ENCODE data around the gene GCSAM. TPM values are rescaled to one million over a fixed set of nuclear protein-coding genes. Genes with fewer than 3 reads are reported as not detected.
"Not testable (repeated sequence)": the region's sequence is repeated elsewhere in the genome, so short reads cannot be mapped to it uniquely, and the experiment has no call there.

GCSAM gene
- polyA plus RNA-seq, 1 experiment, result not detected

DNA sequence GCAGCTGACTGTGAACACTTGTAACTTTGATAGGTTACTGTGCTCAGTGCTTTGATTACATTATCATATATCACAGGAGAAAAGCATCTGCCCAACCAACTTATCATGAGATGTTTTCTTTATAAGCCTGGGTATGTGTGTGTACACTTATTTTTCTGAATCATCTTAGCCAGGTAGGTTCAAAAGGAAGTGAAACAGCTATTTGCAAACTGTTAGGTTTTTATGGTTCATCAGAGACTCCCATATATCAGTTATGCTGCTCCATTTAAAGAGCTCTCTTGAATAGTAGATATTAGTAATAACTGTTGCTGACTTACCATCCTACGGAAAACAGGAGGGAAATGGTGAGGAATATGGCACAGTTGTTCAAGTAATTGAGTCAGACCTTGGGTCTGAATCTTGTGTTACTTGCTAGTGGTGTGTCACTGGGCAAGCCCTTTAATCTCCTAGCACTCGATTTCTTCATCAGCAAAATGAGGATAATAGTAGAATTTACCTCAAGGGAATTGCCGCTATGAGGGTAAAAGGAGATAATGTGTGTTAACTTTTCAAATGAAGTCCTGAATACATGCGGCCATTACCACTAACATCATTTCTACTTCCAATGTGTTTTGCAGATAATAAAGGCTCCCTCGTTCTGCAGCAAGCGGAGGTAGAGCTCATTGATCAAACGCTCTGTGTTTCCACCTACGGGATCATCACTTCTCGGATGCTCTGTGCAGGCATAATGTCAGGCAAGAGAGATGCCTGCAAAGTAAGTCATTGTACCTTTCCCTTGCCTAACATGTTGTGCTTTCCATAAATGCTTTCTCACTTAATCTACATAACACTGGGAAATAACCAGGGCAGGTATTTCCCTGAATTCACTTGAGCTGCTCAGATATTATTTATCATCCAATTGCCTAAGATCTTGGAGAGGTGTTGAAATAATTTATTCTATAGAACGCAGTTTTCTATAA, 54.6 kb downstream of the GCSAM start:
- TF ChIP-seq, protein P1, sequence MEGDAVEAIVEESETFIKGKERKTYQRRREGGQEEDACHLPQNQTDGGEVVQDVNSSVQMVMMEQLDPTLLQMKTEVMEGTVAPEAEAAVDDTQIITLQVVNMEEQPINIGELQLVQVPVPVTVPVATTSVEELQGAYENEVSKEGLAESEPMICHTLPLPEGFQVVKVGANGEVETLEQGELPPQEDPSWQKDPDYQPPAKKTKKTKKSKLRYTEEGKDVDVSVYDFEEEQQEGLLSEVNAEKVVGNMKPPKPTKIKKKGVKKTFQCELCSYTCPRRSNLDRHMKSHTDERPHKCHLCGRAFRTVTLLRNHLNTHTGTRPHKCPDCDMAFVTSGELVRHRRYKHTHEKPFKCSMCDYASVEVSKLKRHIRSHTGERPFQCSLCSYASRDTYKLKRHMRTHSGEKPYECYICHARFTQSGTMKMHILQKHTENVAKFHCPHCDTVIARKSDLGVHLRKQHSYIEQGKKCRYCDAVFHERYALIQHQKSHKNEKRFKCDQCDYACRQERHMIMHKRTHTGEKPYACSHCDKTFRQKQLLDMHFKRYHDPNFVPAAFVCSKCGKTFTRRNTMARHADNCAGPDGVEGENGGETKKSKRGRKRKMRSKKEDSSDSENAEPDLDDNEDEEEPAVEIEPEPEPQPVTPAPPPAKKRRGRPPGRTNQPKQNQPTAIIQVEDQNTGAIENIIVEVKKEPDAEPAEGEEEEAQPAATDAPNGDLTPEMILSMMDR (IDR thresholded peaks at IDR 0.05; ENCODE audit: low read depth, low read length), result no peak
- CTCF ChIA-PET, result interaction anchor here (0.6 kb wide), 1 partner anchor 663 kb away, joined by 3 read pairs; no protein-coding TSS in a partner anchor
- no peaks in the 10 kb centered on the region for H3K9me3 ChIP-seq (ENCODE audit: control insufficient read depth, insufficient read depth, low read length)
- H3K27me3 ChIP-seq (ENCODE audit: control insufficient read depth, insufficient read depth, low read length), result no peaks in the 10 kb centered on the region
- H3K27ac ChIP-seq (ENCODE audit: low read depth, low read length), result no peak overlapping the region
- POLR2A ChIA-PET, result no interaction called here
- DNase-seq (ENCODE audit: low read depth, low spot score), result no peak
- no peak overlapping the region for H3K4me3 ChIP-seq (ENCODE audit: low read depth, low read length)

DNA sequence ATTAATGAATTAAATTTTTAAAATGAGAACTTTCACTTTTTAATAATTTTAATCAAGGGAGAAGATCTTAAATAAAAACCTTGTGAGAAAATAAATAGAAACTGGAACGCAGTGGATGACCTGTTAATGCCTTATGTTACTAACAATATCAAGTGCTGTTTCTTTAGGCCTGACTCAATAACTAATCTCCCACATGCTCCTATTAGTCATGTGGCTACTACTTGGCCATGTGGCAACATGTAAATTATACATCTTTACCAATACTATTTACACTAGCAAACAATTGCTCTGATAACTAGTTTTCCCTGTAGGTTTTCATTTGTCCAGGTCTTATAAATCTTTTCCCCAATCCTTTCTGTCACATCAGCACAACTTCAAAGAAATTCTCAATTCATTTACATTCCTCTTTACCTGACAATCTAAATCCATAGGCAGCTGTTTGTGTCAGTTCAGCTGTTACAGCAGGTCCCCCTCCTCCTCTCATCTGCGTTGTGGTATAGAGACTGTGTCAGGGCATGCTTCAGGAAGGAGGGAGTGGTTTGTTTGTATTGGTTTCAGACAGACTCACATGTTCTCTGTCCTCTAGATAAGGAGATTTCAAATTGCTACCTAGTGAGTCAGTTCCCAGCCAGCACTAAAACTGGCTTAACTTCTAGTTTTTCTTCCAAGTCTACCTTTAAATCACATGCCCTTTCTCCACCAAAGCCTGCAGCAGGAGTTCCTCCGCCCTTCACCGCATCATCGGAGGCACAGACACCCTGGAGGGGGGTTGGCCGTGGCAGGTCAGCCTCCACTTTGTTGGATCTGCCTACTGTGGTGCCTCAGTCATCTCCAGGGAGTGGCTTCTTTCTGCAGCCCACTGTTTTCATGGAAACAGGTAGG, 58.2 kb downstream of the GCSAM start:
- peak; percentile 83 for DNase-seq (ENCODE audit: low read depth, low spot score)
- POLR2A ChIA-PET, result no interaction called here
- peak overlapping the region; percentile 31 for H3K4me3 ChIP-seq (ENCODE audit: low read depth, low read length)
- TF ChIP-seq, protein P1 (IDR thresholded peaks at IDR 0.05; ENCODE audit: low read depth, low read length), result no peak
- no peaks in the 10 kb centered on the region for H3K9me3 ChIP-seq (ENCODE audit: control insufficient read depth, insufficient read depth, low read length)
- no peaks in the 10 kb centered on the region for H3K27me3 ChIP-seq (ENCODE audit: control insufficient read depth, insufficient read depth, low read length)
- CTCF ChIA-PET, result interaction anchor here (1.0 kb wide), 1 partner anchor 31 kb away, joined by 4 read pairs; no protein-coding TSS in a partner anchor
- H3K27ac ChIP-seq (ENCODE audit: low read depth, low read length), result peak overlapping the region; percentile 88

DNA sequence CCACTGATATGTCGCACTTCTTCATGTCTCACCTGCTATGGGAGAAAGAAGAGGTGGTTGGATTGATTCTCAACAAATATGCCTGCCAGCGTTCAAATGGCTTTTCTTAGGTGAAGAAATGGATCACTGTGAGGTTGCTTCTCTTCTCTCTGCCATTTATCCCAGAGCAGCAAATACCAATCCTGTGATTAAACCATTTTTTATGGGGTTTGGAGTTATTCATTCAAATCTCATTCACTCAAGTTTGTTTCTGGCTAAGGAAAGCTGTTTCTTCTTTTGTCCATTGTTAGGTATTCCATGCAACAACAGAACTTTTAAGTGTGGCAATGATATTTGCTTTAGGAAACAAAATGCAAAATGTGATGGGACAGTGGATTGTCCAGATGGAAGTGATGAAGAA, 59.0 kb downstream of the GCSAM start:
- Histone ChIP-seq H3K4me3 (ENCODE audit: low read depth, low read length) (no peak overlapping the region), H3K9me3 (ENCODE audit: control insufficient read depth, insufficient read depth, low read length) (no peaks in the 10 kb centered on the region), H3K27ac (ENCODE audit: low read depth, low read length) (no peak overlapping the region), H3K27me3 (ENCODE audit: control insufficient read depth, insufficient read depth, low read length) (no peaks in the 10 kb centered on the region)
- ChIA-PET CTCF (interaction anchor here (1.0 kb wide), 1 partner anchor 30 kb away, joined by 4 read pairs; no protein-coding TSS in a partner anchor), POLR2A (no interaction called here)
- no peak for DNase-seq (ENCODE audit: low read depth, low spot score)
- TF ChIP-seq, protein P1 (IDR thresholded peaks at IDR 0.05; ENCODE audit: low read depth, low read length), result no peak

DNA sequence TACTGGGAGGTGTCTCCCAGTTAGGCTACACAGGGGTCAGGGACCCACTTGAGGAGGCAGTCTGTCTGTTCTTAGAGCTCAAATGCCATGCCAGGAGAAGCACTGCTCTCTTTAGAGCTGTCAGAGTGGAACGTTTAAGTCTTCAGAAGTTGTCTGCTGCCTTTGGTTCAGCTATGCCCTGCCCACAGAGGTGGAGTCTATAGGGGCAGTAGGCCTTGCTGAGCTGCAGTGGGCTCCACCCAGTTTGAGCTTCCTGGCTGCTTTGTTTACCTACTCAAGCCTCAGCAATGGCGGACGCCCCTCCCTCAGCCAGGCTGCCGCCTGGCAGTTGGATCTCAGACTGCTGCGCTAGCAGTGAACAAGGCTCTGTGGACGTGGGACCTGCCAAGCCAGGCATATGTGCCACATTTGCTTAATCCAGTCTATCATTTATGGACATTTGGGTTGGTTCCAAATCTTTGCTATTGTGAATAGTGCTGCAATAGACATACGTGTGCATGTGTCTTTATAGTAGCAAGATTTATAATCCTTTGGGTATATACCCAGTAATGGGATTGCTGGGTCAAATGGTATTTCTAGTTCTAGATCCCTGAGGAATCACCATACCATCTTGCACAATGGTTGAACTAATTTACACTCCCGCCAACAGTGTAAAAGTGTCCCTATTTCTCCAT, 60.5 kb downstream of the GCSAM start:
- CTCF ChIA-PET; POLR2A ChIA-PET; DNase-seq (ENCODE audit: low read depth, low spot score): not testable (repeated sequence)

More for the DNA sequence above, 60.5 kb downstream of the GCSAM start:
- H3K27ac ChIP-seq (ENCODE audit: low read depth, low read length); H3K9me3 ChIP-seq (ENCODE audit: control insufficient read depth, insufficient read depth, low read length); H3K4me3 ChIP-seq (ENCODE audit: low read depth, low read length); H3K27me3 ChIP-seq (ENCODE audit: control insufficient read depth, insufficient read depth, low read length): not testable (repeated sequence)

Small RNA genes within 50 kb of the gene (small RNA-seq; reads per million reads assigned to genes)
- not detected for gene MIR567 (ENCODE audit: insufficient read length, low read depth)

Other genes with a start within 250 kb of the GCSAM start
- 28.8 and 37.5 TPM in 2 replicates for gene ABHD10, start 154.2 kb downstream of the GCSAM start, polyA plus RNA-seq (2011; rRNA removed)
- gene TAGLN3, start 134.3 kb downstream of the GCSAM start, polyA plus RNA-seq (2011; rRNA removed), result 2.2 and 2.5 TPM in 2 replicates
- gene TMPRSS7, start 98.5 kb downstream of the GCSAM start, polyA plus RNA-seq (2011; rRNA removed), result not detected in 2 replicates
- gene C3orf52, start 46.9 kb downstream of the GCSAM start, polyA plus RNA-seq (2011; rRNA removed), result 5.8 and 7.0 TPM in 2 replicates
- gene SLC9C1, start 161.0 kb upstream of the GCSAM start, polyA plus RNA-seq (2011; rRNA removed), result not detected in 2 replicates
- gene CD200, start 199.9 kb upstream of the GCSAM start, polyA plus RNA-seq (2011; rRNA removed), result 3.0 and 3.4 TPM in 2 replicates